Measurements from ENCODE around the gene PDE3B. TPM values are rescaled to one million over a fixed set of nuclear protein-coding genes. Genes with fewer than 3 reads are reported as not detected.
A peak's percentile ranks its signal among the peaks of the same experiment; 100 is the strongest.

PDE3B gene
- total and polyA plus RNA-seq, 2 experiments from 2014 or later: 6.4 to 16.9 TPM

DNA sequence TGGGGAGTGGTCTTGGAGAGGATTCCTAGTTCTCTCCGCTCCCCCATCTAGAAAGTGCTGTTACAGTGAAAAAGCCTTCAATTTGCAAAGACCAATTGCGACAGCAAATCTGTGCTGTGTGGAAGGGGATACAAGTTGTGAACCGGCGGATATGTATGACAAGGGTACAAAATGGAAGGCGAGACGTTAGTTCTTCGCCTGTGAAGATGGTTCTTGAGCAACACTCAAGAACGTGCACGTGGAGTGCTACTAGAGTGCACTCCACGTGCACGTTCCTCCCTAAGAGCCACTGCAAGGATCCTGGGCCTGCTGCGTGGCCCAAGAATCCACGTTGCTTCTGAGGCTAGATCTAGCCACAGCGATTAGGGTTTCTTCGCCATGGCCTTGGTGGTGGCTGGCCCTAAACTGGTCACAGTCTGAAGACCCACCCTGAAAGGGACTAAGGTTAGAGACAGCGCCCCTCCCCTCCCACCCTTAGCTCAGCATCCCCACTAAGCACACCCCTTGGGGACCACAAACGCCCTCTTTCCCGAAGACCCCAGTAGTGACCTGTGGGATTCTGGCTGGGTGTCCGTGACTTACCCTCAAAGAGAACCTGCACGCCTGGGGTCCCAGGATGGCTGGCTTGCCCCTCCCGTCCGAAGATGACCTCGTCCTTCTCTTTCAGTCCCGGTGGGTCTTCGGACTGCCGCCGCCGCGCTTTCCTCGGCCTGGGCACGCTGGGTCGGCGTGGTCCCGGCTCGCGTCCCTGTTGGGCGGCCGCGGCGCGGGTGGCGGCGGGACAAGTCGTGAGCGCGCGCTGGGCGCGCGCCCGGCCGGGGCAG is 519 bp upstream of the PDE3B start:
- H3K27me3 ChIP-seq: no peaks in the 10 kb centered on the region
- DNase-seq (ENCODE audit: low read depth in 1 of 2, low spot score in 1 of 2): no peak
- no peak overlapping the region for H3K27ac ChIP-seq
- H3K4me3 ChIP-seq: peak overlapping the region; percentile 82
- H3K4me1 ChIP-seq (ENCODE audit: low read depth): peaks cover 11% of the 10 kb centered on the region
- H3K36me3 ChIP-seq: no peaks in the 10 kb centered on the region
- TF ChIP-seq CTCF (IDR thresholded peaks at IDR 0.05; ENCODE audit: low read depth, low read length): no peak
- no peaks in the 10 kb centered on the region for H3K9me3 ChIP-seq (ENCODE audit: low read depth)

DNA sequence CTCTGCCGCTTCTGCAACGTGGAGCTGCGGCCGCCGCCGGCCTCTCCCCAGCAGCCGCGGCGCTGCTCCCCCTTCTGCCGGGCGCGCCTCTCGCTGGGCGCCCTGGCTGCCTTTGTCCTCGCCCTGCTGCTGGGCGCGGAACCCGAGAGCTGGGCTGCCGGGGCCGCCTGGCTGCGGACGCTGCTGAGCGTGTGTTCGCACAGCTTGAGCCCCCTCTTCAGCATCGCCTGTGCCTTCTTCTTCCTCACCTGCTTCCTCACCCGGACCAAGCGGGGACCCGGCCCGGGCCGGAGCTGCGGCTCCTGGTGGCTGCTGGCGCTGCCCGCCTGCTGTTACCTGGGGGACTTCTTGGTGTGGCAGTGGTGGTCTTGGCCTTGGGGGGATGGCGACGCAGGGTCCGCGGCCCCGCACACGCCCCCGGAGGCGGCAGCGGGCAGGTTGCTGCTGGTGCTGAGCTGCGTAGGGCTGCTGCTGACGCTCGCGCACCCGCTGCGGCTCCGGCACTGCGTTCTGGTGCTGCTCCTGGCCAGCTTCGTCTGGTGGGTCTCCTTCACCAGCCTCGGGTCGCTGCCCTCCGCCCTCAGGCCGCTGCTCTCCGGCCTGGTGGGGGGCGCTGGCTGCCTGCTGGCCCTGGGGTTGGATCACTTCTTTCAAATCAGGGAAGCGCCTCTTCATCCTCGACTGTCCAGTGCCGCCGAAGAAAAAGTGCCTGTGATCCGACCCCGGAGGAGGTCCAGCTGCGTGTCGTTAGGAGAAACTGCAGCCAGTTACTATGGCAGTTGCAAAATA is 816 bp downstream of the PDE3B start:
- Histone ChIP-seq H3K9me3 (ENCODE audit: low read depth) (no peaks in the 10 kb centered on the region), H3K4me1 (ENCODE audit: low read depth) (peaks cover 11% of the 10 kb centered on the region), H3K27me3 (no peaks in the 10 kb centered on the region), H3K4me3 (peak overlapping the region; percentile 82), H3K36me3 (no peaks in the 10 kb centered on the region), H3K27ac (peak overlapping the region; percentile 59)
- TF ChIP-seq CTCF (IDR thresholded peaks at IDR 0.05; ENCODE audit: low read depth, low read length): peak; percentile 17
- peak; percentile 55 to 77 for DNase-seq (ENCODE audit: low read depth in 1 of 2, low spot score in 1 of 2)

- H3K36me3 ChIP-seq: no peaks in the 10 kb centered on the region
- H3K27me3 ChIP-seq: no peaks in the 10 kb centered on the region
- no peak overlapping the region for H3K27ac ChIP-seq
- peaks cover 11% of the 10 kb centered on the region for H3K4me1 ChIP-seq (ENCODE audit: low read depth)
- peak overlapping the region; percentile 82 for H3K4me3 ChIP-seq
- H3K9me3 ChIP-seq (ENCODE audit: low read depth): no peaks in the 10 kb centered on the region
- peak in 1 of 2 donors; percentile 44 for DNase-seq (ENCODE audit: low read depth in 1 of 2, low spot score in 1 of 2)
- no peak for TF ChIP-seq CTCF (IDR thresholded peaks at IDR 0.05; ENCODE audit: low read depth, low read length)
Measured at GRCh38 chr11:14645015-14645912, 1.7 kb downstream of the PDE3B start.

DNA sequence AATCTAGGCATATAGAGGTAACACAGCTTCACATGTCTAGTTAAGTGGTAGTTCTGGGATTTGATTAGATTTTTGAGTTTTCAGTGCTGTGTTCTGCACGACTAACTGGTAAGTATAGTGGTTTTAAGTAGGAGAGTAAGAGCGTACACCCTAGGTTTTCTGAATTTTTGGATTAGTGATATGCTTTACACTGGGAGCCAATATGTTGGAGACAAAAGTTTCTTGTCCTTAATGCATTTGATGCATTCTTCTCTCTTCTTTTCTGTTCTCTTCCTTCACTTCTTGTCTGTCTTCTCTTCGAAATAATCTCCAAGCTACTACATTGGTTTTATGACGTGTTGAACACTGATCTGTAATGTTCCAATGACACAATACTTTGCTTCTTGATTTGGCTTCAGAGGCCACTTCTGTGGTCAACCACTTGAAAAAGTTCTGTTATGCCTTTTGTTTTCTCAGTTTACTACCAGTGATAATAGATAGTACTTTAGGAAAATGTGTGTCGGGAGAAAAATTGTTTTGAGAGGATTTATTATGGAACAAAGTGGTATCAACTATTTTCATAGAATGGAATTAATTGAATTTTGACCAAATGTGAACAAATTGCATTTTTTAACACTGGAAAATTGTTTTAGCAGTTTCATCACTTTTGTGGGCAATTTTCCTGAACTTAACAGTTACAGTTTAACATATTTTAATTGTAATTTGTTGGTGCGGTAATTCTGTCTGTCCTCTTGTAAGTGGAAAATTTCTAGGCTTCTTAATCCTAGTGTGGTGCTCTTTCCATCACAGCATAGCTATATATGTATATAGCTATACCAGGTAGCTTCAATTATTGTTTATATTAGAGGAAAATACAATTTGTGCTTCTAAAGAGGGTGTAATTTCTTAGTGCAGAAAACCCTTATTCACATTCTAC is 2.6 kb downstream of the PDE3B start:
- Histone ChIP-seq H3K27me3 (no peaks in the 10 kb centered on the region), H3K4me3 (peak overlapping the region; percentile 82), H3K9me3 (ENCODE audit: low read depth) (no peaks in the 10 kb centered on the region), H3K4me1 (ENCODE audit: low read depth) (peaks cover 11% of the 10 kb centered on the region), H3K36me3 (no peaks in the 10 kb centered on the region), H3K27ac (no peak overlapping the region)
- peak in 1 of 2 donors; percentile 28 for DNase-seq (ENCODE audit: low read depth in 1 of 2, low spot score in 1 of 2)
- TF ChIP-seq CTCF (IDR thresholded peaks at IDR 0.05; ENCODE audit: low read depth, low read length): no peak
